Keratinocyte (primary cell): ENCODE results near the gene CRISPLD2. TPM values are rescaled to one million over a fixed set of nuclear protein-coding genes. Genes with fewer than 3 reads are reported as not detected.

Source experiments
- DNase-seq: peaks from one replicate; pipeline ENCODE4 v3.0.0-alpha.2; 2011; ENCODE audit warnings: low read depth, missing footprints, low spot score
- FAIRE-seq: peaks from 2 replicates; lab custom pipeline; 2011; peaks lifted over from hg19 to GRCh38; lab: Jason Lieb, UNC
- H2AFZ ChIP-seq: 2 replicates; pipeline ENCODE4 v1.6.0; 2012; ENCODE audit warnings: low read length, control low read depth, inconsistent platforms; ENCODE audit not compliant: control insufficient read depth
- H3K27ac ChIP-seq: 2 replicates; pipeline ENCODE4 v1.5.1; 2011; ENCODE audit warnings: low read length; ENCODE audit not compliant: control insufficient read depth, insufficient read depth
- H3K27me3 ChIP-seq: 3 replicates; pipeline ENCODE4 v1.6.0; 2011; ENCODE audit warnings: low read length; ENCODE audit not compliant: control insufficient read depth, insufficient read depth; ENCODE audit errors: extremely low read depth
- H3K36me3 ChIP-seq, 2 experiments: 2 replicates in 1 of 2; 3 replicates in 1 of 2; pipeline ENCODE4 v1.5.1; 2011; ENCODE audit warnings: low read length in 2 of 2, mild to moderate bottlenecking in 1 of 2; ENCODE audit not compliant: control insufficient read depth in 2 of 2, insufficient read depth in 2 of 2; ENCODE audit errors: extremely low read depth in 1 of 2
- H3K4me1 ChIP-seq: 3 replicates; pipeline ENCODE4 v1.5.1; 2011; ENCODE audit warnings: low read length; ENCODE audit not compliant: control insufficient read depth, insufficient read depth; ENCODE audit errors: extremely low read depth
- H3K4me2 ChIP-seq: 3 replicates; pipeline ENCODE4 v1.6.0; 2011; ENCODE audit warnings: low read depth, low read length; ENCODE audit not compliant: control insufficient read depth, insufficient read depth; ENCODE audit errors: extremely low read depth
- H3K4me3 ChIP-seq, 3 experiments: fragments of 200-600 bp in 1 of 3; sonication (generic) in 1 of 3; 2 replicates in 2 of 3; 3 replicates in 1 of 3; pipeline ENCODE4 v1.5.1; 2011 to 2016; ENCODE audit warnings: low read length in 3 of 3, mild to moderate bottlenecking in 3 of 3, control low read depth in 2 of 3, inconsistent platforms in 1 of 3, low read depth in 1 of 3, mixed read lengths in 1 of 3, mixed run types in 1 of 3, moderate library complexity in 1 of 3; ENCODE audit not compliant: control insufficient read depth in 2 of 3, insufficient read depth in 2 of 3; ENCODE audit errors: extremely low read depth in 1 of 3
- H3K79me2 ChIP-seq: 2 replicates; pipeline ENCODE4 v1.6.0; 2012; ENCODE audit warnings: low read length; ENCODE audit not compliant: control insufficient read depth, insufficient read depth
- H3K9ac ChIP-seq: 3 replicates; pipeline ENCODE4 v1.6.0; 2011; ENCODE audit warnings: low read length; ENCODE audit not compliant: control insufficient read depth, insufficient read depth; ENCODE audit errors: extremely low read depth
- H3K9me1 ChIP-seq: 3 replicates; pipeline ENCODE4 v1.6.0; 2011; ENCODE audit warnings: low read length; ENCODE audit not compliant: control insufficient read depth, insufficient read depth; ENCODE audit errors: extremely low read depth
- H3K9me3 ChIP-seq: 2 replicates; pipeline ENCODE4 v1.5.1; 2012; ENCODE audit warnings: low read depth, low read length; ENCODE audit not compliant: control insufficient read depth
- H4K20me1 ChIP-seq: 3 replicates; pipeline ENCODE4 v1.6.0; 2011; ENCODE audit warnings: low read length; ENCODE audit not compliant: control insufficient read depth, insufficient read depth; ENCODE audit errors: extremely low read depth
- EZH2 ChIP-seq: IDR thresholded peaks from one replicate; pipeline ENCODE4 v1.6.1; 2012; ENCODE audit warnings: inconsistent platforms, mild to moderate bottlenecking, low read length, moderate library complexity
- dilution Hi-C: fragments of 300-500 bp; cut with MboI; formaldehyde crosslinking; loops from one replicate; pipeline ENCODE4 v1.7.0; 2020; ENCODE audit warnings: low sequenced_read_pairs; ENCODE audit not compliant: extremely low pct_ligation_motif_present
- polyA plus RNA-seq, 5 experiments: library from polyadenylated mRNA; depleted of rRNA in 3 of 5; stranded (reverse) in 3 of 5; stranded (forward) in 1 of 5; unstranded in 1 of 5; fragments of >200 nt; gene quantifications; 1 replicate in 1 of 5; 2 replicates in 3 of 5; 3 replicates in 1 of 5; pipeline versions ENCODE4 v1.2.1 to v1.2.3, GENCODE V29; 2011 to 2012; ENCODE audit warnings: missing spikeins in 2 of 5, low read depth in 1 of 5, low replicate concordance in 1 of 5
- TF ChIP-seq, protein P1 (sequence below), 3 experiments: IDR thresholded peaks in 1 of 3; conservative IDR thresholded peaks in 1 of 3; optimal IDR thresholded peaks in 1 of 3; 2 replicates in 2 of 3; 3 replicates in 1 of 3; pipeline versions ENCODE3 to v1.5.1; 2011; ENCODE audit warnings: low read length in 3 of 3, mild to moderate bottlenecking in 3 of 3, moderate library complexity in 2 of 3, control low read depth in 1 of 3, inconsistent platforms in 1 of 3; ENCODE audit not compliant: insufficient read depth in 2 of 3; ENCODE audit errors: extremely low read depth in 1 of 3

The CRISPLD2 gene
- polyA plus RNA-seq, 1 donor (not counting 4 experiments of a cell fraction or from before 2014, with no cell fraction given): 1.2 TPM

DNA sequence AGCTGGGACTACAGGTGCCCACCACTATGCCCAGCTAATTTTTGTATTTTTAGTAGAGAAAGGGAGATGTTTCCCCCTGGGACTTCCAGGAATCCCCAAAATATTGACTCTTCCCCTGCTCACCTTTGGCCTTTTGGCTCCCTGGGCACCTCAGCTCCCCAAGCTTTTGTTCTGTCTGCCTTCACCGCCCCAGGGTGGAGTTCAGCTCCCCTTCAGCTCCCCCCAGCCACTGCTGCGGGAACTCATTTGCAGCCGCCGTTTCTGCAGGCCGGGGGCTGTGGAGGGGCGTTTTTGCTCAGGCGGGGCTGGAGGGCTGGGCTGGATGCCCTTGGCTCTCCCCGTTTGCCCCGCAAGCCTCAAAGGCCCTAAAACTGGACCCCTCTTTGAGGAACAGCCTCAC, 47.9 kb downstream of the CRISPLD2 start:
- H3K36me3 ChIP-seq: no peaks in the 10 kb centered on the region
- no peaks in the 10 kb centered on the region for H3K9me1 ChIP-seq
- no peak overlapping the region for H3K4me3 ChIP-seq
- TF ChIP-seq, protein P1, sequence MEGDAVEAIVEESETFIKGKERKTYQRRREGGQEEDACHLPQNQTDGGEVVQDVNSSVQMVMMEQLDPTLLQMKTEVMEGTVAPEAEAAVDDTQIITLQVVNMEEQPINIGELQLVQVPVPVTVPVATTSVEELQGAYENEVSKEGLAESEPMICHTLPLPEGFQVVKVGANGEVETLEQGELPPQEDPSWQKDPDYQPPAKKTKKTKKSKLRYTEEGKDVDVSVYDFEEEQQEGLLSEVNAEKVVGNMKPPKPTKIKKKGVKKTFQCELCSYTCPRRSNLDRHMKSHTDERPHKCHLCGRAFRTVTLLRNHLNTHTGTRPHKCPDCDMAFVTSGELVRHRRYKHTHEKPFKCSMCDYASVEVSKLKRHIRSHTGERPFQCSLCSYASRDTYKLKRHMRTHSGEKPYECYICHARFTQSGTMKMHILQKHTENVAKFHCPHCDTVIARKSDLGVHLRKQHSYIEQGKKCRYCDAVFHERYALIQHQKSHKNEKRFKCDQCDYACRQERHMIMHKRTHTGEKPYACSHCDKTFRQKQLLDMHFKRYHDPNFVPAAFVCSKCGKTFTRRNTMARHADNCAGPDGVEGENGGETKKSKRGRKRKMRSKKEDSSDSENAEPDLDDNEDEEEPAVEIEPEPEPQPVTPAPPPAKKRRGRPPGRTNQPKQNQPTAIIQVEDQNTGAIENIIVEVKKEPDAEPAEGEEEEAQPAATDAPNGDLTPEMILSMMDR (optimal IDR thresholded peaks at IDR 0.05 in 1 of 3, IDR thresholded peaks at IDR 0.05 in 1 of 3, conservative IDR thresholded peaks at IDR 0.05 in 1 of 3; ENCODE audit: extremely low read depth in 1 of 3, insufficient read depth in 2 of 3, low read length in 3 of 3): no peak
- no peak for TF ChIP-seq EZH2
- no peaks in the 10 kb centered on the region for H4K20me1 ChIP-seq
- H3K4me1 ChIP-seq: no peaks in the 10 kb centered on the region
- H3K79me2 ChIP-seq: no peaks in the 10 kb centered on the region
- dilution Hi-C loops: loop anchor here (10.0 kb wide), 1 partner anchor 77 kb away; no protein-coding TSS in a partner anchor
- no peak overlapping the region for H3K27ac ChIP-seq
- H3K9ac ChIP-seq: no peak overlapping the region
- no peak overlapping the region for H2AFZ ChIP-seq
- H3K4me2 ChIP-seq: no peak overlapping the region
- no peaks in the 10 kb centered on the region for H3K27me3 ChIP-seq
- FAIRE-seq (no peak), DNase-seq (no peak)
- no peaks in the 10 kb centered on the region for H3K9me3 ChIP-seq

DNA sequence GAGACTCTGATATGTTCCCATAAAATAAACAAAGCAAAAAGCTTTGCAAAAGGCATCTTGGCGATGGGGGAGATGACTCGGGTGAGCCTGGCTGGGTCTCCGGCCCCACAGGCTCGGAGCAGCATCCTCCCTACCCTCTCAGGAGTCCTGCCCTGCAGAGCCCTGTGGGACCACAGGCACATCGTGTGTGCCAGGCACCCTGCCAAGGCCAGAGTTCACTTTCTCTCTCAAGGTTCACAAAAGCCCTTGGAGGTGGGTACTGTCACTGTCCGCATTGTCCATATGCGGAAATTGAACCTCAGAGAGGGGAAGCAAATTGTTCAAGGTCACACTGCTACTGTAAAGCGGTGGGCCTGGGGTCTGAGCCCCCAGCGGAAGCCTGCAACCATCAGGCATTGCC, 48.5 kb downstream of the CRISPLD2 start:
- no peak overlapping the region for H2AFZ ChIP-seq
- no peaks in the 10 kb centered on the region for H3K79me2 ChIP-seq
- no peak overlapping the region for H3K4me2 ChIP-seq
- H3K27me3 ChIP-seq: no peaks in the 10 kb centered on the region
- no peak overlapping the region for H3K9ac ChIP-seq
- TF ChIP-seq EZH2: no peak
- TF ChIP-seq, protein P1 (optimal IDR thresholded peaks at IDR 0.05 in 1 of 3, IDR thresholded peaks at IDR 0.05 in 1 of 3, conservative IDR thresholded peaks at IDR 0.05 in 1 of 3; ENCODE audit: extremely low read depth in 1 of 3, insufficient read depth in 2 of 3, low read length in 3 of 3): no peak
- H3K9me3 ChIP-seq: no peaks in the 10 kb centered on the region
- no peak overlapping the region for H3K27ac ChIP-seq
- H4K20me1 ChIP-seq: no peaks in the 10 kb centered on the region
- FAIRE-seq: no peak
- no peak overlapping the region for H3K4me3 ChIP-seq
- no peaks in the 10 kb centered on the region for H3K4me1 ChIP-seq
- dilution Hi-C loops: loop anchor here (10.0 kb wide), 1 partner anchor 76 kb away; no protein-coding TSS in a partner anchor
- H3K9me1 ChIP-seq: no peaks in the 10 kb centered on the region
- no peaks in the 10 kb centered on the region for H3K36me3 ChIP-seq
- DNase-seq: no peak
